ENCODE data around the gene TMEM223. TPM values are rescaled to one million over a fixed set of nuclear protein-coding genes. Genes with fewer than 3 reads are reported as not detected.

Gene TMEM223
- total RNA-seq, 1 donor from 2014 or later, result 19.5 TPM

DNA sequence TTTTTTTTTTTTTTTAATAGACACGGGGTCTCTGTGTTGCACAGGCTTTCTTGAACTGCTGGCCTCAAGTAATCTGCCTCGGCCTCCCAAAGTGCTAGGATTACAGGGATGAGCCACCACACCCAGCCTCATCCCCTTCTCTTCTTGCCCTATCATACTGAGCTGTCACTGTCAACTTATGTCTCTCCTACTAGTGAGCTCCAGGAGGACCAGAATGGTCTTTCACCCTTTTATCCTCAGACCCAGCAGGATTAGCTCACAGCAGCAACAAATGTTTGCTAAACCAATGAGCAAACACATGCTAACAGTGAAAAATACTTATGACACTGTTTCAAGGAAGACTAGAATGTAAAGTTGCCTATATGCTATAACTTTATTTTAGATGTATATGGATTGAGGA is 19.9 kb upstream of the TMEM223 start:
- H3K27me3 ChIP-seq (ENCODE audit: control insufficient read depth, insufficient read depth, low read length), result no peaks in the 10 kb centered on the region
- TF ChIP-seq, protein P1, sequence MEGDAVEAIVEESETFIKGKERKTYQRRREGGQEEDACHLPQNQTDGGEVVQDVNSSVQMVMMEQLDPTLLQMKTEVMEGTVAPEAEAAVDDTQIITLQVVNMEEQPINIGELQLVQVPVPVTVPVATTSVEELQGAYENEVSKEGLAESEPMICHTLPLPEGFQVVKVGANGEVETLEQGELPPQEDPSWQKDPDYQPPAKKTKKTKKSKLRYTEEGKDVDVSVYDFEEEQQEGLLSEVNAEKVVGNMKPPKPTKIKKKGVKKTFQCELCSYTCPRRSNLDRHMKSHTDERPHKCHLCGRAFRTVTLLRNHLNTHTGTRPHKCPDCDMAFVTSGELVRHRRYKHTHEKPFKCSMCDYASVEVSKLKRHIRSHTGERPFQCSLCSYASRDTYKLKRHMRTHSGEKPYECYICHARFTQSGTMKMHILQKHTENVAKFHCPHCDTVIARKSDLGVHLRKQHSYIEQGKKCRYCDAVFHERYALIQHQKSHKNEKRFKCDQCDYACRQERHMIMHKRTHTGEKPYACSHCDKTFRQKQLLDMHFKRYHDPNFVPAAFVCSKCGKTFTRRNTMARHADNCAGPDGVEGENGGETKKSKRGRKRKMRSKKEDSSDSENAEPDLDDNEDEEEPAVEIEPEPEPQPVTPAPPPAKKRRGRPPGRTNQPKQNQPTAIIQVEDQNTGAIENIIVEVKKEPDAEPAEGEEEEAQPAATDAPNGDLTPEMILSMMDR (IDR thresholded peaks at IDR 0.05; ENCODE audit: insufficient read depth, low read length, severe bottlenecking), result no peak
- DNase-seq (ENCODE audit: low read depth), result no peak
- H3K36me3 ChIP-seq (ENCODE audit: control insufficient read depth, insufficient read depth, low read length), result peaks cover 3% of the 10 kb centered on the region
- H3K4me3 ChIP-seq (ENCODE audit: low read depth, low read length), result no peak overlapping the region
- FAIRE-seq, result no peak

DNA sequence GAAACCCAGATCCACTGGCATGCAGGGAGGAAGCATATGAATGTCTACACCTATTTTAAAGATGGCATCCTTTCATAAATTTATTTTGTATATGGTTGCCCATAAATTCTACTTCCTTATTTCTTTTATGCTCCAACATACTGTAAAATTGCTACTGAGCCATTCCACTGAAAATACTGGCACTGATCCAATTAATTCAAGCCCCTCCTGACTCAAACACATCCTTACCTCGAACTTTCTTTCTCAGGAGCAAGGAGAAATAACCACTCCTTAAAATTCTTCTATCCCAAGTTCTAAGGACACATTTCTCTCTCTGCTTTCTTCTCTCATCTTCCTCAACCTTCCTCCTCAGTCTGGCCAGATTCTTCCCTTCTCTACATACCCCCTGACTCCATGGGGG is 18.9 kb upstream of the TMEM223 start:
- FAIRE-seq (no peak), DNase-seq (ENCODE audit: low read depth) (no peak)
- peaks cover 3% of the 10 kb centered on the region for H3K36me3 ChIP-seq (ENCODE audit: control insufficient read depth, insufficient read depth, low read length)
- H3K4me3 ChIP-seq (ENCODE audit: low read depth, low read length), result no peak overlapping the region
- TF ChIP-seq, protein P1 (IDR thresholded peaks at IDR 0.05; ENCODE audit: insufficient read depth, low read length, severe bottlenecking), result no peak
- no peaks in the 10 kb centered on the region for H3K27me3 ChIP-seq (ENCODE audit: control insufficient read depth, insufficient read depth, low read length)

DNA sequence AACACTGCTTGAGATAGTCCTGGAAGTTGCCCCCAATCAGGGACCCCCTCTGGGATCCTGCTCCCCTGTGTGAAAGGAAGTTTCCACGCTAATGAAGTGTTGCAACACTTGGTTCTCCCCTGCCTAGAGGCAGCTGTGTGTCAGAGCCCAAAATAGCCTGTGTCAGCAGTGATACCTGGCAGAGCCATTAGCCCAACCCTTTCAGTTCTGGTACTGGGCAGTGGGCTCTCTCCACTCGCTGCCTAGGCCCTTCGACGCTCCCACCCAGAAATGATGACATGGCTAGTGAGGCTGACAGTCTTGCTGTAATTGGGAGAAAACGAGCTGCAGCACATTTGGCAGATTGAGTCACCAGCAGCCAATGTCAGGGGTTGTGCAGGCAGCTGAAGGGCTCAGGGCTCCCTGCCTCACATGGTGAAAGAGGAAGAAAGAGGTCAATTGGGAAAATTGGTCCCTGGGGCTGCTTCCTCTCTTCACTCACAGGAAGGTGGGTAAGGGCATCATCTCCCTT is 14.9 kb upstream of the TMEM223 start:
- Histone ChIP-seq H3K27me3 (ENCODE audit: control insufficient read depth, insufficient read depth, low read length) (no peaks in the 10 kb centered on the region), H3K36me3 (ENCODE audit: control insufficient read depth, insufficient read depth, low read length) (peaks cover 18% of the 10 kb centered on the region), H3K4me3 (ENCODE audit: low read depth, low read length) (no peak overlapping the region)
- DNase-seq (ENCODE audit: low read depth), result peak; percentile 73
- TF ChIP-seq, protein P1 (IDR thresholded peaks at IDR 0.05; ENCODE audit: insufficient read depth, low read length, severe bottlenecking), result no peak
- FAIRE-seq, result no peak

DNA sequence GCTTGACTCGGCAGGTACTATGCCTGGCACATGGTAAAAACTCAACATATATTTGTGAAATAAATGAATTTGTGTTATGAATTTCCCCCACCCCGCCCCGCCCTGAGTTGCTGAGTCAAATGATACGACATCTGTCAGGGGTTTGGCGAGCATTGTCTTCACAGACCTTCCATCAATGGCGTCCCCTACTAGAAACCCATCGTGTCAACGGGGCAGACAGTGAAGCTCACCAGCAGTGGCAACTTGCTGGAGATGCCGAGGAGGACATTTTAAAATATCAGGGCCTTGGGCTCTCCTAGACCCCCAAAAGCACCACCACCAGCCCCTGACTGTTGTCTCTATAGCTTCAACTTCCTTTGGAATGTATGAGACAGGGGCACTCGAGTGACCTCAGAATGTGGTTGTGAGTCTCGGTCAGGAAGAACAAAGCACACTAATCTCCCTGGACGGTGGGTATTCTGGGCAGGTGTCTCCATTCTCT is 14.2 kb upstream of the TMEM223 start:
- H3K27me3 ChIP-seq (ENCODE audit: control insufficient read depth, insufficient read depth, low read length), result no peaks in the 10 kb centered on the region
- H3K4me3 ChIP-seq (ENCODE audit: low read depth, low read length), result peak overlapping the region; percentile 81
- DNase-seq (ENCODE audit: low read depth) (no peak), FAIRE-seq (no peak)
- TF ChIP-seq, protein P1 (IDR thresholded peaks at IDR 0.05; ENCODE audit: insufficient read depth, low read length, severe bottlenecking), result no peak
- H3K36me3 ChIP-seq (ENCODE audit: control insufficient read depth, insufficient read depth, low read length), result peaks cover 25% of the 10 kb centered on the region

DNA sequence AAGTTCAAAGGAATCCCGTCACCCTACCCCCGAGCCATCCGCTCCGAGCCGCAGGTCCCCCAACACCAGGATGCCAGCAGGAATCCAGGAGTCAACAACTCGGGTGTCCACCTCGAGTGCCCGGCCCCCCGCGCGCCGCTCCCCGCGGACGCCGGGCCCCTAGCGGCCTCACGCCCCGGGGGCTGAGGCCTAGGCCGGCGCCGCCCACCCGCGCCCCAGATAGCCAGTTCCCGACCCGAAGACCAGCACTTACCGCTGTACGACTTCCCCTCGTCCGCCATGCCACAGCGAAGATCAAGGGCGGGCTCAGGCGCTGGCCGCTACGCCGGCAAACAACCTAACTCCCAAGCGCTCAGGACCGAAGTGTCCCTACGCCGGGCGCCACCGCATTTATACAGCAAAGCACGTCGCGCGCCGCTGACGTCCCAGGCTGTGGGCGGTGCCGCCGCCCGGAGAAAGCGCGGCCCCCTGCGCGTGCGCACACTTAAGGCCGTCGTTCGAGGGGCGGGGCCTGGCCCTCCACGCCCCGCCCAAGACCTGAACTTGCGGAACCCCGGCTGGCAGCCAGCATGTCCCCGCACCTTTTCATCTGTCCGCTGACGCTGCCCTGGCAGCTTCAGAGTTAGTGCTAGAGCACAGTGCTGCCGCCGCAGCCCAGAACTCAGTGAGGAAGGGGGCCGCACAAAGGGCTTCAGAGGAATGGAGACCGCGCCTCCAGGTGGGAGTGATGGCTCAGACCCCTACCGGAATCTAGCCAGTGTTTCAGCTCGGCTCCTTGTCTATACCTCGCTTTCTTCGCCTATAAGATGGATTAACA is 13.5 kb upstream of the TMEM223 start, which contains the start of gene NXF1:
Gene NXF1, minus strand, starts transcription at position 365 of the 817 bp plus-strand sequence. Its CDS starts 84 bp downstream, at position 281.
- Histone ChIP-seq H3K27me3 (ENCODE audit: control insufficient read depth, insufficient read depth, low read length) (no peaks in the 10 kb centered on the region), H3K36me3 (ENCODE audit: control insufficient read depth, insufficient read depth, low read length) (peaks cover 29% of the 10 kb centered on the region), H3K4me3 (ENCODE audit: low read depth, low read length) (peak within 1 kb of the TSS; percentile 81)
- TF ChIP-seq, protein P1 (IDR thresholded peaks at IDR 0.05; ENCODE audit: insufficient read depth, low read length, severe bottlenecking), result no peak
- peak; percentile 83 for DNase-seq (ENCODE audit: low read depth)
- FAIRE-seq, result no peak

Data from bronchial epithelial cell (primary cell).